ENCODE results near the gene GPATCH8.

The GPATCH8 gene

GRCh38 chr17:44389723-44390202, 113.4 kb downstream of the GPATCH8 start:
- no peak overlapping the region for H3K4me3 ChIP-seq (ENCODE audit: low read depth, low read length)
- TF ChIP-seq CTCF (IDR thresholded peaks at IDR 0.05; ENCODE audit: low read depth, low read length) = no peak
- DNase-seq (ENCODE audit: low read depth, low spot score) = no peak
- in situ Hi-C loops (cut with HindIII; ENCODE audit: low sequenced_read_pairs) = no loop called here

- H3K4me3 ChIP-seq (ENCODE audit: low read depth, low read length) = no peak within 1 kb of the TSS
- in situ Hi-C loops (cut with HindIII; ENCODE audit: low sequenced_read_pairs) = no loop called here
- no peak for DNase-seq (ENCODE audit: low read depth, low spot score)
- TF ChIP-seq CTCF (IDR thresholded peaks at IDR 0.05; ENCODE audit: low read depth, low read length) = no peak
Measured at GRCh38 chr17:44389281-44389680, 113.9 kb downstream of the GPATCH8 start, which contains the start of gene ITGA2B. Gene ITGA2B, minus strand, starts transcription at chr17:44389649. Its CDS starts 176 bp downstream, at chr17:44389473.

GRCh38 chr17:44387804-44388203, 115.4 kb downstream of the GPATCH8 start:
- no peak overlapping the region for H3K4me3 ChIP-seq (ENCODE audit: low read depth, low read length)
- in situ Hi-C loops (cut with HindIII; ENCODE audit: low sequenced_read_pairs) = no loop called here
- DNase-seq (ENCODE audit: low read depth, low spot score) = no peak
- TF ChIP-seq CTCF (IDR thresholded peaks at IDR 0.05; ENCODE audit: low read depth, low read length) = no peak

- in situ Hi-C loops (cut with HindIII; ENCODE audit: low sequenced_read_pairs) = no loop called here
- no peak for TF ChIP-seq CTCF (IDR thresholded peaks at IDR 0.05; ENCODE audit: low read depth, low read length)
- H3K4me3 ChIP-seq (ENCODE audit: low read depth, low read length) = no peak overlapping the region
- DNase-seq (ENCODE audit: low read depth, low spot score) = no peak
Measured at GRCh38 chr17:44386182-44386525, 117.1 kb downstream of the GPATCH8 start.

GRCh38 chr17:44385287-44386181, 117.7 kb downstream of the GPATCH8 start:
- peak overlapping the region; percentile 52 for H3K4me3 ChIP-seq (ENCODE audit: low read depth, low read length)
- DNase-seq (ENCODE audit: low read depth, low spot score) = peak; percentile 63
- in situ Hi-C loops (cut with HindIII; ENCODE audit: low sequenced_read_pairs) = no loop called here
- peak; percentile 14 for TF ChIP-seq CTCF (IDR thresholded peaks at IDR 0.05; ENCODE audit: low read depth, low read length)

DNA sequence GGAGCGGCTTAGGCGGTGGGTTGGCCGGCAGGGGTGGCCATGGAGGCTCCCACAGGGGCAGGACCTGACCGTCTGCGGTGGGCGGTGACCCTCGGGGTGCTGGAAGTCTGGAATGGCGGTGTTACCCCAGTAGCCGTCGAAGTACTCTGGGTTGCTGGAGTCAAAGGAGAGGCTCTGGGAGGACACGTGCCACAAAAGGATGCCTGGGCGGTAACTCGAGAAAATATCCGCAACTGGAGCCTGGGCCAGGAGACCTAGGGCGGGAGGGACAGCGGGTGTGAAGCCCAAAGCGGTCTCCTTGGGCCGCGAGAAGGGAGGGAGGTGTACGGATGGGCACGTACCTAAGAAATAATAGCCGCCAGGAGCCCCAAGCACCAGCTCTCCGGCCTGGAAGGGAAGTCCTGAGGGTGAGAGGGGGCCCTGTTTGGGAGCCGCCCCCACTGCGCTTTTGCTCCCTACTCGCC, 118.4 kb downstream of the GPATCH8 start:
- no peak for TF ChIP-seq CTCF (IDR thresholded peaks at IDR 0.05; ENCODE audit: low read depth, low read length)
- in situ Hi-C loops (cut with HindIII; ENCODE audit: low sequenced_read_pairs) = no loop called here
- H3K4me3 ChIP-seq (ENCODE audit: low read depth, low read length) = peak overlapping the region; percentile 52
- DNase-seq (ENCODE audit: low read depth, low spot score) = no peak
